GM10248 (cell line): ENCODE measurements around the gene PDAP1.

Experiments
- CTCF ChIA-PET: fragments of 300-600 bp; sonication (Branson Sonifier 250); formaldehyde crosslinking; extraction: SDS; loops from one replicate; lab custom pipeline; 2021; ENCODE audit warnings: antibody characterized with exemption; lab: Yijun Ruan, JAX
- POLR2A ChIA-PET: fragments of 350-650 bp; sonication (Branson Sonifier 250); formaldehyde crosslinking; extraction: SDS; loops from one replicate; lab custom pipeline; 2020; ENCODE audit warnings: antibody characterized with exemption; lab: Yijun Ruan, JAX
- DNase-seq: peaks from one replicate; pipeline ENCODE4 v3.0.0; 2012; ENCODE audit errors: extremely low spot score
- TF ChIP-seq, protein P1 (sequence below): IDR thresholded peaks from 2 replicates; pipeline ENCODE4 v1.5.1; 2012; ENCODE audit warnings: mild to moderate bottlenecking, low read depth; ENCODE audit errors: extremely low read depth, missing control alignments, control extremely low read depth

Gene PDAP1

DNA sequence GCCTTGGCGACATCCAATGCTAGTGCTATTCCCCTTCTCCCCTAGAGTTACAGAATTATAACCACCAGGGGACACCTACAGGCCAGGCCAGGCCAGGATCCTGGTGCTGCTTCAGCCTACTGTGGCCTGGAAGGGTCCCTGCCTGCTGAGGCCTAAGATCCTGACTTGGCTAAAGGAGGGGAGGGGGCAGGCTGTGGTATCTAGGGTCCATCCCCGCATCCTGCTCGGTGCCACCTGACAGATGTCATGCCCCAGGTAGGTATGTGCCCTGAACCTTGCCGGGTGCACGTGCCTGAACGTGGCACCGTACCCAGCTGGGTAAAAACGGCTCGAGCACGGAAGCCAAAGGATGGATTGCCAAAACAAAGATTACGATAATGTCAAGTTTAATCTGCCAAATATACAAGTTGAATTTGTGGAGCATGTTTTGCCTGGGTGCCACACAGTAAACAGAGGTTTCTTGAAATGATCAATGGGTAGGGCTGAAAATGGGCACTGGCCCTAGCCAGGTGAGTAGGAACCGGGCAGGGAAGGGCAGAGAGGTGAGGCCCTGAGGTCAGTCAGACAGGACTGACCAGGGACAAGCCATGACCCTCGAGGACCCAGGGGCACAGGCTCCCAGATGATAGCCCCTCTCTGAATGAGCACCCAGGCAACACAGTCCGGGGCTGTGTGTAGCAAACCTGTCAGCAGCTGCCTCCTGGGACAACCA, 12.6 kb downstream of the PDAP1 start:
- CTCF ChIA-PET: no interaction called here
- TF ChIP-seq, protein P1, sequence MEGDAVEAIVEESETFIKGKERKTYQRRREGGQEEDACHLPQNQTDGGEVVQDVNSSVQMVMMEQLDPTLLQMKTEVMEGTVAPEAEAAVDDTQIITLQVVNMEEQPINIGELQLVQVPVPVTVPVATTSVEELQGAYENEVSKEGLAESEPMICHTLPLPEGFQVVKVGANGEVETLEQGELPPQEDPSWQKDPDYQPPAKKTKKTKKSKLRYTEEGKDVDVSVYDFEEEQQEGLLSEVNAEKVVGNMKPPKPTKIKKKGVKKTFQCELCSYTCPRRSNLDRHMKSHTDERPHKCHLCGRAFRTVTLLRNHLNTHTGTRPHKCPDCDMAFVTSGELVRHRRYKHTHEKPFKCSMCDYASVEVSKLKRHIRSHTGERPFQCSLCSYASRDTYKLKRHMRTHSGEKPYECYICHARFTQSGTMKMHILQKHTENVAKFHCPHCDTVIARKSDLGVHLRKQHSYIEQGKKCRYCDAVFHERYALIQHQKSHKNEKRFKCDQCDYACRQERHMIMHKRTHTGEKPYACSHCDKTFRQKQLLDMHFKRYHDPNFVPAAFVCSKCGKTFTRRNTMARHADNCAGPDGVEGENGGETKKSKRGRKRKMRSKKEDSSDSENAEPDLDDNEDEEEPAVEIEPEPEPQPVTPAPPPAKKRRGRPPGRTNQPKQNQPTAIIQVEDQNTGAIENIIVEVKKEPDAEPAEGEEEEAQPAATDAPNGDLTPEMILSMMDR: no peak
- POLR2A ChIA-PET: no interaction called here
- no peak for DNase-seq

DNA sequence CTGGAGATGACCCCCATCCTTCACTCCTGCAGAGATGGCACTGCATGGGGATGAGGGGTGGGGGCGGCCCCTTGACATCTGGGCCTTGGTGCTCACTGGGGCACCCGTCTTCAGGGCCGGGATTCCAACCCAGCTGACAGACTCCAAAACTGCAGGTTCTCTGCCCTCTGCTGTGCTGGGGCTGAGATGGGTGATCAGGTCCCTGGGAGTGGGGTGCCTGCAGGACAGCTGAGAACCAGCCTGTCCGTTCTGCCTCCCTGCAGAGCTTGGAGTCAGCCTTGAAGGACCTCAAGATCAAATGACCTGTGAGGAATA, 14.3 kb downstream of the PDAP1 start:
- DNase-seq: no peak
- ChIA-PET CTCF (interaction anchor here (0.8 to 1.8 kb wide), 3 partner anchors 9 to 15 kb away, joined by 3 to 5 read pairs (median 3); no protein-coding TSS in a partner anchor), POLR2A (interaction anchor here (0.5 kb wide), 1 partner anchor 33 kb away, joined by 5 read pairs; no protein-coding TSS in a partner anchor)
- TF ChIP-seq, protein P1: no peak

DNA sequence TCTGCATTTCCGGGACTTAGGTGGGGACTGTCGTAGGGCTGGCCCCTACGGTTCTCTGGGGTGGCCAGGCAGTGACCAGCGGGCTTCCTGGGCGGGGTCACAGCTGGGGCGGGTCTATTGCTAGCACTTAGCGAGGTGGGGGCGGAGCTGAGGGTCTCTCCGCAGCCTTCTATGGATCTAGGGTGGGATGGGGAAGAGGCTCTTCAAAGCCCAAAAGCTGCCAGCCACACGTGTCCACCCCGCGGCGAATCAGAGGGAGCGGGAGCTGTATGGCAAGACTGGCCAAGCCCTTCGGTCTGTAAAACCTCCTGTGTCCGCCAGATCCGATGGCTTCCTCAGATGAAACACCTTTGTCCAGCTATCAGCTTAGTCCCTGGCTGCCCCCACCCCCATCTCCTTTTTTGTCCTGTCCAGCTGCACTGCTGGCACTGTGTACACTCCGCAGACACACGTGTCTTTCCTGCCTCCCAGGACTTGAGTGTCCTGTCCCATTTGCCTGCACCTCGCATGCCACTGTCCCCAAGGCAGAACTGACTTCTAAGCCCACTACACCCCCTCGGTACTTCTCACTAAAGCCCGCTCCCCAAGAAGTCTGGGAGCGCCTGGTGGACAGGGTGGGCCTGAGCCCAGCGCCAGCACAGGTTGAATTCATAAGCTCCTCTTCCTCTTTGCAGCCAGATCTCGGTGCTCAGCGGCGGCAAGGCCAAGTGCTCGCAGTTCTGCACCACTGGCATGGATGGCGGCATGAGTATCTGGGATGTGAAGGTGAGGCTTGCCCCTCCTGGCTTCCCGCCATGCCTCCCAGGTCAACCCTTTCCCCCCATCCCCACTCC, 14.8 kb downstream of the PDAP1 start:
- DNase-seq: no peak
- POLR2A ChIA-PET: interaction anchor here (0.5 to 1.6 kb wide), 4 partner anchors 10 to 32 kb away, joined by 3 to 5 read pairs (median 4); partner anchors contain the start of genes BUD31 and PDAP1
- CTCF ChIA-PET: interaction anchor here (1.0 to 1.8 kb wide), 4 partner anchors 8 to 16 kb away, joined by 3 to 5 read pairs (median 4); partner anchors contain the start of genes BUD31 and PDAP1
- TF ChIP-seq, protein P1: no peak

DNA sequence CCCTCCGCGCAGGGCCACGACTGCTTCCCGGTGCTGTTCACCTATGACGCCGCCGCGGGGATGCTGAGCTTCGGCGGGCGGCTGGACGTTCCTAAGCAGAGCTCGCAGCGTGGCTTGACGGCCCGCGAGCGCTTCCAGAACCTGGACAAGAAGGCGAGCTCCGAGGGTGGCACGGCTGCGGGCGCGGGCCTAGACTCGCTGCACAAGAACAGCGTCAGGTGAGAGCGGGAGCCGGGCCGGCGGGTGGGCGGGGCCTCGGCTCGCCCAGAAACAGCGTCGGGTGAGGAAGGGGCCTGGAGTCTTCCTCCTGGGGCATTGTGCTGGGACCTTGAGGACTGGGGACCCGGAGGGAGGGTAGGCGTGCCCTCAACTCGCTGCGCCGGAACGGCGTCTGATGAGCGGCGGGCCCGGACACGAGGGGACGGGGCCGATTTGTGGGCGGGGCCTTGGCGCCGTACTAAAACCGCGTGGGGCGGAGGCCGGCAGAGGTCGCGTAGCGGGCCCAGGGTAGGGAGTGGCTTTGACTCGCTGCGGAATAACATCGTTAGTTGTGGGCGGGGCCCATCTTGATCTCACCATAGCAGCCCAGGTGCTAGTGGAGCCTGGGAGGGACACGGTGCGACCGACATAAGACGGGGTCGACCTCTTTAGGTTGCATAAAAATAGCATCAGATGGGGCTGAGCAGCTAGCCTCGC, 15.6 kb downstream of the PDAP1 start:
- POLR2A ChIA-PET: interaction anchor here (0.9 to 1.6 kb wide), 3 partner anchors 10 to 16 kb away, joined by 3 to 5 read pairs (median 4); partner anchors contain the start of genes BUD31 and PDAP1
- TF ChIP-seq, protein P1: no peak
- CTCF ChIA-PET: interaction anchor here (1.0 to 1.8 kb wide), 5 partner anchors 9 to 16 kb away, joined by 3 to 5 read pairs (median 4); partner anchors contain the start of genes BUD31 and PDAP1
- DNase-seq: peak; percentile 78

DNA sequence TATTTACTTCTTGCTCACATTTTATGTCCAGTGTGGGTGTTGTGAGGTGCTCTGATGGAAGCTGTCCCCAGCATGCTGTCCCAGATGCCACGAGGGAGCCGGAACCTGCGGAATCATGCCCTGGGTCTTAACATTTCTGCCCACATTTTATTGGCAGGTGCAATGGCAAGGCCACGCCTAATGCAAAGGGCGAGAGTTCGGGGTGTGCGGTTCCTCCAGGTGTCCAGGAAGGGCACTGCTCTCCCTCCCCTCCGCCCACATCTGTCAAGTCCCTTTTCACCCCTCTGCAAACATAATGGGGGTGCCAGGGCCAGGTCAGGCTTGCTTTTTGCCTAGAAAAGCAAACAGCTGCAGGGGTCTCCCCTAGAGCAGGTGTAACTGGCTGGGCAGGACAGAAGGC, 16.4 kb downstream of the PDAP1 start:
- ChIA-PET POLR2A (interaction anchor here (0.6 to 1.6 kb wide), 3 partner anchors 11 to 145 kb away, joined by 4 to 5 read pairs (median 4); partner anchors contain the start of genes BUD31 and PDAP1), CTCF (interaction anchor here (1.6 kb wide), 1 partner anchor 12 kb away, joined by 4 read pairs; no protein-coding TSS in a partner anchor)
- DNase-seq: no peak
- TF ChIP-seq, protein P1: no peak
